ENCODE data around the gene HELLS.
"Not testable (repeated sequence)": the region's sequence is repeated elsewhere in the genome, so short reads cannot be mapped to it uniquely, and the experiment has no call there.

HELLS gene

GRCh38 chr10:94521276-94522250, 24.0 kb upstream of the HELLS start:
- Histone ChIP-seq H3K4me2 (no peak overlapping the region), H3K27ac (no peak overlapping the region), H3K27me3 (ENCODE audit: insufficient read depth, low read depth) (no peaks in the 10 kb centered on the region), H4K20me1 (ENCODE audit: insufficient read depth) (no peaks in the 10 kb centered on the region), H2AFZ (ENCODE audit: low read depth) (no peak overlapping the region), H3K36me3 (ENCODE audit: insufficient read depth) (no peaks in the 10 kb centered on the region), H3K4me3 (IDR thresholded peaks at IDR 0.05; ENCODE audit: insufficient read depth, low read depth, low read length) (no peak overlapping the region), H3K4me1 (ENCODE audit: low read depth, poor library complexity, severe bottlenecking) (peaks cover 22% of the 10 kb centered on the region), H3K79me2 (ENCODE audit: insufficient read depth, low read depth) (no peaks in the 10 kb centered on the region), H3K9ac (no peak overlapping the region)
- no peak for TF ChIP-seq CTCF (conservative IDR thresholded peaks at IDR 0.05; ENCODE audit: low read depth, low read length)

- Histone ChIP-seq H3K4me1 (ENCODE audit: low read depth, poor library complexity, severe bottlenecking) (peaks cover 22% of the 10 kb centered on the region), H2AFZ (ENCODE audit: low read depth) (no peak overlapping the region), H3K4me3 (IDR thresholded peaks at IDR 0.05; ENCODE audit: insufficient read depth, low read depth, low read length) (no peak overlapping the region), H3K4me2 (peak overlapping the region; percentile 35; the same call in 1 of the 2 replicates), H4K20me1 (ENCODE audit: insufficient read depth) (no peaks in the 10 kb centered on the region), H3K79me2 (ENCODE audit: insufficient read depth, low read depth) (no peaks in the 10 kb centered on the region), H3K27me3 (ENCODE audit: insufficient read depth, low read depth) (no peaks in the 10 kb centered on the region), H3K36me3 (ENCODE audit: insufficient read depth) (no peaks in the 10 kb centered on the region), H3K27ac (no peak overlapping the region), H3K9ac (no peak overlapping the region)
- TF ChIP-seq CTCF (conservative IDR thresholded peaks at IDR 0.05; ENCODE audit: low read depth, low read length) = no peak
These were observed 21.4 kb upstream of the HELLS start for GRCh38 chr10:94524146-94524545.

- Histone ChIP-seq H3K36me3 (ENCODE audit: insufficient read depth) (no peaks in the 10 kb centered on the region), H3K79me2 (ENCODE audit: insufficient read depth, low read depth) (no peaks in the 10 kb centered on the region), H3K9ac (no peak overlapping the region), H3K27ac (no peak overlapping the region), H3K4me3 (IDR thresholded peaks at IDR 0.05; ENCODE audit: insufficient read depth, low read depth, low read length) (no peak overlapping the region), H3K27me3 (ENCODE audit: insufficient read depth, low read depth) (no peaks in the 10 kb centered on the region), H3K4me1 (ENCODE audit: low read depth, poor library complexity, severe bottlenecking) (peaks cover 22% of the 10 kb centered on the region), H2AFZ (ENCODE audit: low read depth) (no peak overlapping the region), H3K4me2 (0 out of 2 replicates have a peak overlapping the region, but pooled peaks have one; percentile 35), H4K20me1 (ENCODE audit: insufficient read depth) (no peaks in the 10 kb centered on the region)
- no peak for TF ChIP-seq CTCF (conservative IDR thresholded peaks at IDR 0.05; ENCODE audit: low read depth, low read length)
These were observed 20.9 kb upstream of the HELLS start for GRCh38 chr10:94524711-94525110.

GRCh38 chr10:94531550-94531949, 14.0 kb upstream of the HELLS start:
- H2AFZ ChIP-seq (ENCODE audit: low read depth); H3K4me1 ChIP-seq (ENCODE audit: low read depth, poor library complexity, severe bottlenecking); H3K36me3 ChIP-seq (ENCODE audit: insufficient read depth); H3K27me3 ChIP-seq (ENCODE audit: insufficient read depth, low read depth); H3K27ac ChIP-seq; H3K9ac ChIP-seq; H3K4me2 ChIP-seq; H3K79me2 ChIP-seq (ENCODE audit: insufficient read depth, low read depth); H3K4me3 ChIP-seq (IDR thresholded peaks at IDR 0.05; ENCODE audit: insufficient read depth, low read depth, low read length); H4K20me1 ChIP-seq (ENCODE audit: insufficient read depth): not testable (repeated sequence)

- no peaks in the 10 kb centered on the region for H3K36me3 ChIP-seq (ENCODE audit: insufficient read depth)
- H3K4me2 ChIP-seq = no peak overlapping the region
- no peak for TF ChIP-seq CTCF (conservative IDR thresholded peaks at IDR 0.05; ENCODE audit: low read depth, low read length)
- no peak overlapping the region for H3K4me3 ChIP-seq (IDR thresholded peaks at IDR 0.05; ENCODE audit: insufficient read depth, low read depth, low read length)
- no peak overlapping the region for H2AFZ ChIP-seq (ENCODE audit: low read depth)
- H3K27me3 ChIP-seq (ENCODE audit: insufficient read depth, low read depth) = no peaks in the 10 kb centered on the region
- H3K4me1 ChIP-seq (ENCODE audit: low read depth, poor library complexity, severe bottlenecking) = no peaks in the 10 kb centered on the region
- no peak overlapping the region for H3K9ac ChIP-seq
- H3K79me2 ChIP-seq (ENCODE audit: insufficient read depth, low read depth) = no peaks in the 10 kb centered on the region
- H4K20me1 ChIP-seq (ENCODE audit: insufficient read depth) = no peaks in the 10 kb centered on the region
- no peak overlapping the region for H3K27ac ChIP-seq
These were observed 12.6 kb upstream of the HELLS start for GRCh38 chr10:94533027-94533426.

GRCh38 chr10:94542282-94542681, 3.3 kb upstream of the HELLS start:
- not testable (repeated sequence) for H4K20me1 ChIP-seq (ENCODE audit: insufficient read depth); H3K4me3 ChIP-seq (IDR thresholded peaks at IDR 0.05; ENCODE audit: insufficient read depth, low read depth, low read length); H3K27ac ChIP-seq; H3K36me3 ChIP-seq (ENCODE audit: insufficient read depth); H3K9ac ChIP-seq; H3K27me3 ChIP-seq (ENCODE audit: insufficient read depth, low read depth); H3K4me2 ChIP-seq; H2AFZ ChIP-seq (ENCODE audit: low read depth)
- Histone ChIP-seq H3K79me2 (ENCODE audit: insufficient read depth, low read depth) (peaks cover 17% of the 10 kb centered on the region), H3K4me1 (ENCODE audit: low read depth, poor library complexity, severe bottlenecking) (peaks cover 19% of the 10 kb centered on the region)

All from KMS-11 (cell line).